Spinal cord (tissue), 10 donors: ENCODE measurements around the gene ICA1L. TPM values are rescaled to one million over a fixed set of nuclear protein-coding genes. Genes with fewer than 3 reads are reported as not detected.
A peak's percentile ranks its signal among the peaks of the same experiment; 100 is the strongest.

ENCODE experiments used
- DNase-seq, 6 donors: peaks; one replicate each; pipeline versions ENCODE4 v3.0.0 to v3.0.0-alpha.2; 2013 to 2015; ENCODE audit warnings: low spot score in 6 of 6, low read depth in 4 of 6
- H3K27ac ChIP-seq: one replicate; pipeline ENCODE4 v1.5.1; 2013; ENCODE audit warnings: low read depth, low read length, control low read depth
- H3K27me3 ChIP-seq: one replicate; pipeline ENCODE4 v1.6.1; 2013; ENCODE audit warnings: low read length; ENCODE audit not compliant: control insufficient read depth, insufficient read depth
- H3K36me3 ChIP-seq: one replicate; pipeline ENCODE4 v1.6.1; 2013; ENCODE audit warnings: low read length; ENCODE audit not compliant: control insufficient read depth, insufficient read depth
- H3K4me1 ChIP-seq: one replicate; pipeline ENCODE4 v1.6.1; 2013; ENCODE audit warnings: low read length; ENCODE audit not compliant: control insufficient read depth, insufficient read depth
- H3K4me3 ChIP-seq: one replicate; pipeline ENCODE4 v1.5.1; 2013; ENCODE audit warnings: low read depth, low read length, control low read depth
- H3K9me3 ChIP-seq: one replicate; pipeline ENCODE4 v1.6.1; 2013; ENCODE audit warnings: low read length; ENCODE audit not compliant: control insufficient read depth, insufficient read depth
- WGBS: methylation state at CpG from one replicate; pipeline ENCODE4 v1.1.5; 2013; ENCODE audit warnings: missing lambda C conversion rate; ENCODE audit not compliant: insufficient coverage; 5-methylcytosine and 5-hydroxymethylcytosine counted together
- polyA plus RNA-seq, 2 donors: library from polyadenylated mRNA; unstranded; fragments of 120-200 nt; gene quantifications; one replicate each; pipeline ENCODE4 v1.2.1, GENCODE V29; 2013; ENCODE audit not compliant: insufficient read length in 2 of 2
- total RNA-seq, 2 donors: library from RNA; depleted of rRNA in 1 of 2; stranded (reverse); fragments of 120-200 nt in 1 of 2; fragments of >200 nt in 1 of 2; gene quantifications; one replicate each; pipeline versions ENCODE4 v1.2.3 to v1.2.4, GENCODE V29; 2013 to 2014
- donor health status: healthy.

Gene ICA1L
- total and polyA plus RNA-seq, 4 donors = 33.0 to 55.8 (median 40.1) TPM

DNA sequence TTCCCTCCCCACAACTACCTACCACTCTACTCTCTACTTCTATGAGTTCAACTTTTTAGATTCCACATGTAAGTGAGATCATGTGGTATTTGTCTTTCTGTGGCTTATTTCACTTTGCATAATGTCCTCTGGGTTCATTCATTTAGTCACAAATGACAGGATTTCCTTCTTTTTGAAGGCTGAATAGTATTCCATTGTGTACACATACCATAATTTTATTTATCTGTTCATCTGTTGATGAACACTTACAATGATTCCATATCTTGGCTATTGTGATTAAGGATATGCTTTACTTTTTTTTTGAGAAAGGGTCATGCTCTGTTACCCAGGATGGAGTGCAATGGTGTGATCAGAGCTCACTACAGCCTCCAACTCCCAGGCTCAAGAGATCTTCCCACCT lies 73.6 kb downstream of the ICA1L start:
- Histone ChIP-seq H3K9me3 (no peaks in the 10 kb centered on the region), H3K27me3 (no peaks in the 10 kb centered on the region), H3K36me3 (peaks cover 14% of the 10 kb centered on the region), H3K4me3 (no peak overlapping the region), H3K27ac (no peak overlapping the region), H3K4me1 (no peaks in the 10 kb centered on the region)
- no peak for DNase-seq

DNA sequence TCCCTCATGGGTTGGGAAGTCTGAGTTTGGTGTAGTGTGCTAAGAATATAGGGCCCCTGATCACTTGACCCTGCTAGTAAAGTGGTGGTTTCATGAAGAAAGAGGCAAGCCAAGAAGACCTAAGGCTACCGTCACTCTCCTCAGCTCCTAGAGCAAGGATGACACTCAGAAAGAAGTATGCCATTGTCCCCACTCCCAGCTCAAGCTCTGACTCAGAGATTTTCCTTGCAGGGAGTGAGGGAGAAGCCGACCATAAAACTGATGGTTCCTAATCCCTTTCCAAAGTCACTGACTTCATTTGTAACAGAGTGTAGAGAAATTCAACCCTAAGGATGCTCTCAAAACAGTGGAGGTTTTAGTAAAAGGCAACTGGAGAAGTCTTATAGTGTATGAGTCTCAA lies 80.9 kb downstream of the ICA1L start:
- no peak for DNase-seq
- WGBS = no CpG with 5 or more reads among the region's 2 CpGs
- Histone ChIP-seq H3K27me3 (no peaks in the 10 kb centered on the region), H3K36me3 (peaks cover 16% of the 10 kb centered on the region), H3K27ac (no peak overlapping the region), H3K4me1 (no peaks in the 10 kb centered on the region), H3K4me3 (no peak overlapping the region), H3K9me3 (no peaks in the 10 kb centered on the region)

DNA sequence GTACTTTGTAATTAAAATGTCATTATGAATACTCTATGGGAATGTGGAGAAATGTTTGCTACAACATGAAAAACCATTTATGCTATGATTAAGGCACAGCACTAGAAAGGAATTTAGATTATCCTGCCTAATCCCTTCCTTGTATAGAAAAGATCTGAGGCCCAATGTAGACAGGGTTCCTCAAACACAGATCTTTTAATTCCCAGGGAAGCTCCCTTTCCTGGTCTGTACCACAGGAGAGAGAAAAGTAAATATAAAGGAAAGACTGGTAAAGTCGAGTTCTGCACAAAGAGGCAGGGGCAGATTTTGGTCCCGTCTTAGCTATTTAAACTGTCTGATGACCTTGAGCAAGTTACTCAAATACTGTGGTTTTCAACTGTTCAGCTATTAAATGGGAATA lies 84.7 kb downstream of the ICA1L start:
- H3K27me3 ChIP-seq = no peaks in the 10 kb centered on the region
- no peak overlapping the region for H3K27ac ChIP-seq
- WGBS = 100% methylated on average over 2 of the region's 2 CpGs
- H3K9me3 ChIP-seq = no peaks in the 10 kb centered on the region
- peak in 1 of 6 donors; percentile 54 for DNase-seq
- peaks cover 17% of the 10 kb centered on the region for H3K36me3 ChIP-seq
- no peak overlapping the region for H3K4me3 ChIP-seq
- H3K4me1 ChIP-seq = no peaks in the 10 kb centered on the region

DNA sequence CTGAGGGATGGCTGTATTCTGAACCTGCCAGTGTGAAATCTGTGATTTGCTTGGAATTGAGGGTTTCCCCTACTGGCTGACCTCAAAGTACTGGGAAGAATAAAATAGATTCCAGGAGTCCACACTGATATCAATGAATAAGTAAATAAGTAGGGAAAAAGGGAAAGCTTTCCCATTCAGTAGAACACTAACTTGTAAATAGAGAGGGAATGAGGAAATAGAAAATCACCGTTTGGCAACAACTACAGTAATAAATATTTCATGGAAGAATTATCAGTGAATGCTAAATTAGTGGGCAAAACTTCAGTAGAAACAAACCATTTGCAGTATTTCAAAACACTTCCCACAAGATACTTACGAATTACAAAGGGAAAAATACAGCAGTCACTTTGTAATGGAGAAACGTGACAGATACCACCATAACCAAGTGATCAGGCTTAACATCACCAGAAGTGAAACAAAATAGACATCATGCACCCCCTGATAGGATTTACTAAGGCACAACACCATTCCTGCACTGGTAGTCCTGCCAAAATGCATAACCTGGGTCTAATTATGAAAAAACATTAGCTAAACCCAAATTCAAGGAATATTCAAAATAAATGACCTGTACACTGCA lies 88.5 kb downstream of the ICA1L start:
- Histone ChIP-seq H3K27me3 (no peaks in the 10 kb centered on the region), H3K4me3 (no peak overlapping the region), H3K27ac (no peak overlapping the region), H3K9me3 (no peaks in the 10 kb centered on the region), H3K36me3 (peaks cover 15% of the 10 kb centered on the region), H3K4me1 (no peaks in the 10 kb centered on the region)
- DNase-seq = no peak
- WGBS = 86% methylated on average over 2 of the region's 3 CpGs

GRCh38 chr2:202780514-202781021 lies 91.0 kb downstream of the ICA1L start:
- Histone ChIP-seq H3K4me1 (no peaks in the 10 kb centered on the region), H3K36me3 (peaks cover 21% of the 10 kb centered on the region), H3K27ac (no peak overlapping the region), H3K4me3 (no peak overlapping the region), H3K9me3 (no peaks in the 10 kb centered on the region), H3K27me3 (no peaks in the 10 kb centered on the region)
- no peak for DNase-seq

GRCh38 chr2:202778217-202778616 lies 93.3 kb downstream of the ICA1L start:
- Histone ChIP-seq H3K27me3 (no peaks in the 10 kb centered on the region), H3K4me1 (no peaks in the 10 kb centered on the region), H3K36me3 (peaks cover 17% of the 10 kb centered on the region), H3K4me3 (no peak overlapping the region), H3K27ac (no peak overlapping the region), H3K9me3 (no peaks in the 10 kb centered on the region)
- DNase-seq = no peak
- WGBS = no CpG with 5 or more reads among the region's 2 CpGs

GRCh38 chr2:202774104-202774503 lies 97.5 kb downstream of the ICA1L start:
- no peak for DNase-seq
- no peak overlapping the region for H3K4me3 ChIP-seq
- no peak overlapping the region for H3K27ac ChIP-seq
- WGBS = 56% methylated on average over 37 of the region's 37 CpGs
- no peaks in the 10 kb centered on the region for H3K9me3 ChIP-seq
- no peaks in the 10 kb centered on the region for H3K4me1 ChIP-seq
- H3K27me3 ChIP-seq = no peaks in the 10 kb centered on the region
- peaks cover 18% of the 10 kb centered on the region for H3K36me3 ChIP-seq

DNA sequence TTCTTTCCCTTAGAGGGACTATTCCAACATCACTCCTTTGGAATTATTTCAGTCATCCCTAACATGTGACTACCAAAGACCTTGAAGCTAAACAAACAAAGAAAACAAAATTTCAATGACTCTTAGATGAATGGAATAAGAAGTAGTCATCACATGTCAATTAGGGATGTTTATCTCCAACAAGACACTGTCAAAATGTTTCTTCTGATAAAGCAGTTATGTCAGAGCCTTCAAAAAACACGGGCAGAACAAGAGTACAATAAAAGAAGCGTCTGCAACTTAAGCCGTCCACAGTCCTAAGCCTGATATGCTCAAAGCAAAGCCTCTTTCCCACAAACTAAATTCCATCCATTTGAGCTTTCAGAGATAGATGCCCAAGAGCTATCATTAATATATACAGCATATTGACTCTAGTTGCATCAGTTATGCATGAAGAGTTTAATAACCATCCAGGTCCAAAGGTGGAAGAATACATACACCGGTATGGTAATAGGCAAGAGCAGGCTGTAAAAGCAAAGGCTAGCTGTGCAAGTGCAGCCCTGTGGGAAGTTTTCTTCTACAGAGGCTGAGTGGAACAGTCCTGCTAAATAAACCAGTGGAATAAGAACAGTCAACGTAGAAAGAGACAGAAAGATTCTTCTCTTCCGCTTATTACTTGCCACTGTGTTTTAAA lies 98.1 kb downstream of the ICA1L start:
- DNase-seq = peak in 1 of 6 donors; percentile 10
- H3K4me3 ChIP-seq = no peak overlapping the region
- no peaks in the 10 kb centered on the region for H3K27me3 ChIP-seq
- H3K27ac ChIP-seq = no peak overlapping the region
- peaks cover 18% of the 10 kb centered on the region for H3K36me3 ChIP-seq
- no peaks in the 10 kb centered on the region for H3K4me1 ChIP-seq
- H3K9me3 ChIP-seq = no peaks in the 10 kb centered on the region
- WGBS = 72% methylated on average over 3 of the region's 6 CpGs

- no peaks in the 10 kb centered on the region for H3K27me3 ChIP-seq
- no peaks in the 10 kb centered on the region for H3K4me1 ChIP-seq
- WGBS = 67% methylated on average over 3 of the region's 7 CpGs
- H3K27ac ChIP-seq = no peak overlapping the region
- no peak overlapping the region for H3K4me3 ChIP-seq
- peaks cover 12% of the 10 kb centered on the region for H3K36me3 ChIP-seq
- H3K9me3 ChIP-seq = no peaks in the 10 kb centered on the region
- DNase-seq = no peak
Observed at GRCh38 chr2:202771741-202772460, 99.7 kb downstream of the ICA1L start.
